Epithelial cell of proximal tubule (primary cell): ENCODE measurements around the gene RTP1. TPM values are rescaled to one million over a fixed set of nuclear protein-coding genes. Genes with fewer than 3 reads are reported as not detected.

ENCODE experiments used
- total RNA-seq: library from RNA; depleted of rRNA; stranded (reverse); fragments of >200 nt; gene quantifications from 2 replicates; pipeline ENCODE4 v1.2.3, GENCODE V29; 2015

Gene RTP1
- total RNA-seq, 1 donor from 2014 or later, result not detected

Other genes with a start within 250 kb of the RTP1 start
- gene RPL39L, start 58.0 kb upstream of the RTP1 start, total RNA-seq, result 35.0 and 75.1 TPM in 2 replicates
- gene MASP1, start 94.3 kb downstream of the RTP1 start, total RNA-seq, result not detected in 2 replicates
- 0.29 and 0.40 TPM in 2 replicates for gene RTP4, start 170.9 kb downstream of the RTP1 start, total RNA-seq